Measurements from ENCODE around the gene STX11.

GRCh38 chr6:144110210-144110609 is 40.1 kb upstream of the STX11 start:
- no peak for TF ChIP-seq FOXM1 (IDR thresholded peaks at IDR 0.05; ENCODE audit: borderline replicate concordance)
- no peak for TF ChIP-seq ZNF384 (IDR thresholded peaks at IDR 0.05)
- no peak for TF ChIP-seq SUZ12 (IDR thresholded peaks at IDR 0.05)
- TF ChIP-seq BHLHE40 (IDR thresholded peaks at IDR 0.05; ENCODE audit: borderline replicate concordance): no peak
- TF ChIP-seq PKNOX1 (IDR thresholded peaks at IDR 0.05): no peak

All from HEK293T (cell line).